Endothelial cell (in vitro differentiated cells): ENCODE data around the gene EXOC2. TPM values are rescaled to one million over a fixed set of nuclear protein-coding genes. Genes with fewer than 3 reads are reported as not detected.

ENCODE experiments used
- DNase-seq: peaks from one replicate; pipeline ENCODE4 v3.0.0; 2021; ENCODE audit warnings: low spot score
- H3K27ac Mint-ChIP-seq: one replicate; pipeline ENCODE4 v1.8.0; 2021; ENCODE audit warnings: mixed read lengths, inconsistent platforms; ENCODE audit not compliant: unreplicated experiment
- H3K27me3 Mint-ChIP-seq: one replicate; pipeline ENCODE4 v1.8.0; 2021; ENCODE audit warnings: mild to moderate bottlenecking, moderate library complexity, mixed read lengths, inconsistent platforms; ENCODE audit not compliant: unreplicated experiment
- H3K36me3 Mint-ChIP-seq: one replicate; pipeline ENCODE4 v1.8.0; 2021; ENCODE audit warnings: mild to moderate bottlenecking, low read depth, mixed read lengths, inconsistent platforms; ENCODE audit not compliant: unreplicated experiment
- H3K4me1 Mint-ChIP-seq: one replicate; pipeline ENCODE4 v1.8.0; 2021; ENCODE audit warnings: mild to moderate bottlenecking, mixed read lengths, inconsistent platforms; ENCODE audit not compliant: unreplicated experiment
- H3K4me3 Mint-ChIP-seq: one replicate; pipeline ENCODE4 v1.8.0; 2021; ENCODE audit warnings: mild to moderate bottlenecking, mixed read lengths, inconsistent platforms; ENCODE audit not compliant: unreplicated experiment
- H3K9me3 Mint-ChIP-seq: one replicate; pipeline ENCODE4 v1.8.0; 2021; ENCODE audit warnings: mixed read lengths, inconsistent platforms; ENCODE audit not compliant: unreplicated experiment
- total RNA-seq: library from RNA; stranded (reverse); fragmentation: NEBNext Ultra II Directional; extraction: Animal tissue kit (Norgen Biotek cat#: 25700); gene quantifications from one replicate; pipeline ENCODE4 v1.2.1, GENCODE V29; 2021; ENCODE audit not compliant: unreplicated experiment
- TF ChIP-seq, protein P1 (sequence below): fragments of 200-600 bp; sonication (generic); IDR thresholded peaks from one replicate; pipeline ENCODE4 v1.5.0; 2021; ENCODE audit warnings: antibody characterized with exemption; ENCODE audit not compliant: unreplicated experiment

EXOC2 gene
- total RNA-seq, 1 donor from 2014 or later: 34.6 TPM

GRCh38 chr6:436308-437036 is 256.5 kb downstream of the EXOC2 start:
- TF ChIP-seq, protein P1, sequence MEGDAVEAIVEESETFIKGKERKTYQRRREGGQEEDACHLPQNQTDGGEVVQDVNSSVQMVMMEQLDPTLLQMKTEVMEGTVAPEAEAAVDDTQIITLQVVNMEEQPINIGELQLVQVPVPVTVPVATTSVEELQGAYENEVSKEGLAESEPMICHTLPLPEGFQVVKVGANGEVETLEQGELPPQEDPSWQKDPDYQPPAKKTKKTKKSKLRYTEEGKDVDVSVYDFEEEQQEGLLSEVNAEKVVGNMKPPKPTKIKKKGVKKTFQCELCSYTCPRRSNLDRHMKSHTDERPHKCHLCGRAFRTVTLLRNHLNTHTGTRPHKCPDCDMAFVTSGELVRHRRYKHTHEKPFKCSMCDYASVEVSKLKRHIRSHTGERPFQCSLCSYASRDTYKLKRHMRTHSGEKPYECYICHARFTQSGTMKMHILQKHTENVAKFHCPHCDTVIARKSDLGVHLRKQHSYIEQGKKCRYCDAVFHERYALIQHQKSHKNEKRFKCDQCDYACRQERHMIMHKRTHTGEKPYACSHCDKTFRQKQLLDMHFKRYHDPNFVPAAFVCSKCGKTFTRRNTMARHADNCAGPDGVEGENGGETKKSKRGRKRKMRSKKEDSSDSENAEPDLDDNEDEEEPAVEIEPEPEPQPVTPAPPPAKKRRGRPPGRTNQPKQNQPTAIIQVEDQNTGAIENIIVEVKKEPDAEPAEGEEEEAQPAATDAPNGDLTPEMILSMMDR: no peak
- no peak for DNase-seq
- H3K4me3 Mint-ChIP-seq: no peak overlapping the region
- H3K27me3 Mint-ChIP-seq: peaks cover 1% of the 10 kb centered on the region
- no peaks in the 10 kb centered on the region for H3K36me3 Mint-ChIP-seq
- H3K27ac Mint-ChIP-seq: no peak overlapping the region
- no peaks in the 10 kb centered on the region for H3K4me1 Mint-ChIP-seq
- no peaks in the 10 kb centered on the region for H3K9me3 Mint-ChIP-seq

DNA sequence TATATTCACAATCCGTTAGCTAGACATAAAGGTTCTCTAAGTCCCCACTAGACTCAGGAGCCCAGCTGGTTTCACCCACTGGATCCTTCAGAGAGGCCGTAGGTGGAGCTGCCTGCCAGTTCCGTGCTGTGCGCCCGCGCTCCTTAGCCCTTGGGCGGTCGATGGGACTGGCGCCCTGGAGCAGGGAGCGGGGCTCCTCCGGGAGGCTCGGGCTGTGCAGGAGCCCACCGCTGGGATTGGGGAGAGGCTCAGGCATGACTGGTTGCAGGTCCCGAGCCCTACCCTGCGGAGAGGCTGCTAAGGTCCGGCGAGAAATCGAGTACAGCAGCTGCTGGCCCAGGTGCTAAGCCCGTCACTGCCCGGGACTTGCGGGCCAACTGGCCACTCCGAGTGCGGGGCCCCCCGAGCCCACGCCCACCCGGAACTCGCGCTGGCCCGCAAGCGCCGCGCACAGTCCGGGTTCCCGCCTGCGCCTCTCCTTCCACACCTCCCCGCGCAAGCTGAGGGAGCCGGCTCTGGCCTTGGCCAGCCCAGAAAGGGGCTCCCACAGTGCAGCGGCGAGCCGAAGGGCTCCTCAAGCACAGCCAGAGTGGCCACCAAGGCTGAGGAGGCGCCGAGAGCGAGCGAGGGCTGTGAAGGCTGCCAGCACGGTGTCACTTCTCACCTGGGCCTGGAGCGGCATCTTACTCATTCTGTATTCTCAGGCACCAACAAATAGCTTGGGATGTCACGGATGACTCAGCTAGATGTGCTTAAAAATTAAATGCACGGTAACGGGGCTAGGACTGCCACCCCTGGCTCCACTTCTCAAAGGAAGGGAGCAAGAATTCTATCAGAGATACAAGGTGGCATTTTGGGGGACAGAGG is 257.3 kb downstream of the EXOC2 start:
- no peaks in the 10 kb centered on the region for H3K4me1 Mint-ChIP-seq
- no peak overlapping the region for H3K4me3 Mint-ChIP-seq
- no peak for DNase-seq
- H3K9me3 Mint-ChIP-seq: no peaks in the 10 kb centered on the region
- no peaks in the 10 kb centered on the region for H3K36me3 Mint-ChIP-seq
- TF ChIP-seq, protein P1: no peak
- H3K27ac Mint-ChIP-seq: no peak overlapping the region
- peaks cover 1% of the 10 kb centered on the region for H3K27me3 Mint-ChIP-seq

Other genes starting within 250 kb of the EXOC2 start
- 0.72 TPM for gene HUS1B, start 36.0 kb downstream of the EXOC2 start, total RNA-seq